ENCODE data around the gene PHF12. TPM values are rescaled to one million over a fixed set of nuclear protein-coding genes. Genes with fewer than 3 reads are reported as not detected.
A peak's percentile ranks its signal among the peaks of the same experiment; 100 is the strongest.

Gene PHF12
- total RNA-seq, 4 donors from 2014 or later: 54.8 to 114 (median 72.9) TPM

DNA sequence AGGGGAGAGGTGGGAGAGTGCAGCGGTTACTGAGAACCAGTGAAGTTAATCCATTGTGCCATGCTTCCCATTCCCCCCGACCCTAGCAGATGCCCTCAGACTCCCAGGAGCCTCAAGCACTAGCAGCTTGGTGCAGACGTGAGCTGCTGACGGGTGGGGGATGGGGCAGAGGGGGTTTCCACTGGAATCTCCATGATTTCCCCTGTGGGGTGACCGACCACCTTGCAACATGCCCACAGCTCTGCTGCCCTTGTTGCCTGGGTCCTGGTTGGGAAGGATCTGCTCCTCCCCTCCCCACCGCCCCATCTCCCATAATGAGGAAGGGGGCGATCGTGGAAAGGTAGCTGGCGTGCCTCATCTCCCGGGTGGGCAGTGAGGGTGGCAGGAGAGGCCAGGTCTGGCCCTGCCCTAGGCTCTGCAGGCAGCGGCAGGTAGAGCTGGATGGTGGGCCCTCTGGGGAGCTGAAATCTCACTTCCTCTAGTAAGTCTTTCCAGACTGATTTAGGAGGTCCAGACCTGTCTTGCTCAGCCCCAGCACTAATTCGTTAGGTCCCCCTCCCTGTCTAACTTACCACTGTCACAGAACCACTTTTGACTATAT lies 63.3 kb downstream of the PHF12 start:
- Histone ChIP-seq H3K27me3 (no peaks in the 10 kb centered on the region), H3K4me1 (peaks cover 0 to 11% (median 3%) of the 10 kb centered on the region in 4 donors), H3K27ac (peak overlapping the region in 1 of 4 donors; percentile 47), H3K4me3 (no peak overlapping the region), H3K9me3 (no peaks in the 10 kb centered on the region), H3K36me3 (peaks cover 0 to 26% (median 0%) of the 10 kb centered on the region in 3 donors)
- no peak for TF ChIP-seq POLR2A (IDR thresholded peaks at IDR 0.05)
- TF ChIP-seq, protein P1, sequence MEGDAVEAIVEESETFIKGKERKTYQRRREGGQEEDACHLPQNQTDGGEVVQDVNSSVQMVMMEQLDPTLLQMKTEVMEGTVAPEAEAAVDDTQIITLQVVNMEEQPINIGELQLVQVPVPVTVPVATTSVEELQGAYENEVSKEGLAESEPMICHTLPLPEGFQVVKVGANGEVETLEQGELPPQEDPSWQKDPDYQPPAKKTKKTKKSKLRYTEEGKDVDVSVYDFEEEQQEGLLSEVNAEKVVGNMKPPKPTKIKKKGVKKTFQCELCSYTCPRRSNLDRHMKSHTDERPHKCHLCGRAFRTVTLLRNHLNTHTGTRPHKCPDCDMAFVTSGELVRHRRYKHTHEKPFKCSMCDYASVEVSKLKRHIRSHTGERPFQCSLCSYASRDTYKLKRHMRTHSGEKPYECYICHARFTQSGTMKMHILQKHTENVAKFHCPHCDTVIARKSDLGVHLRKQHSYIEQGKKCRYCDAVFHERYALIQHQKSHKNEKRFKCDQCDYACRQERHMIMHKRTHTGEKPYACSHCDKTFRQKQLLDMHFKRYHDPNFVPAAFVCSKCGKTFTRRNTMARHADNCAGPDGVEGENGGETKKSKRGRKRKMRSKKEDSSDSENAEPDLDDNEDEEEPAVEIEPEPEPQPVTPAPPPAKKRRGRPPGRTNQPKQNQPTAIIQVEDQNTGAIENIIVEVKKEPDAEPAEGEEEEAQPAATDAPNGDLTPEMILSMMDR (IDR thresholded peaks at IDR 0.05): no peak
- DNase-seq: peak in 1 of 3 donors; percentile 27

GRCh38 chr17:28885951-28886350 lies 65.4 kb downstream of the PHF12 start:
- Histone ChIP-seq H3K27ac (no peak overlapping the region), H3K27me3 (no peaks in the 10 kb centered on the region), H3K36me3 (peaks cover 0 to 46% (median 0%) of the 10 kb centered on the region in 3 donors), H3K9me3 (no peaks in the 10 kb centered on the region), H3K4me3 (no peak overlapping the region), H3K4me1 (peaks cover 0 to 5% (median 0%) of the 10 kb centered on the region in 4 donors)
- no peak for DNase-seq
- TF ChIP-seq, protein P1 (IDR thresholded peaks at IDR 0.05): no peak
- no peak for TF ChIP-seq POLR2A (IDR thresholded peaks at IDR 0.05)

DNA sequence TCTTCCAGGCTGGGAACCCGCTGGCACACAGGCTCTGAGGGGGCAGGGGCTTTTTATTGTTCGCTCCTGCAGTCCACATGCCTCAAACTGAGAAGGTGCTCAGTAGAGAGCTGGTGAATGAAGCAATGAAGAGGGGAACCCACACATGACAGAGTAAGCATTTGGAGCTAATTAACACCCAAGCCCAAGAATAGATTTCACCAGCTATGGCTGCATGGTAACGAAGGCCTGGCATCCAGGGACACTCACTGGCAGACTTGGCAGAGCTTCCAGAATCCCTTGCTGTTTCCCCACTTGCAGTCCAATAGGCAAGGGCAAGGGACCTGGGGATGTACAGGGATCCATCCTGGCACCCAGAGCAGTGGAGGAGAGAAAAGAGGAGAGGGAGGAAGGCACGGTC lies 66.0 kb downstream of the PHF12 start:
- no peak overlapping the region for H3K27ac ChIP-seq
- H3K4me1 ChIP-seq: peaks cover 0 to 5% (median 0%) of the 10 kb centered on the region in 4 donors
- no peaks in the 10 kb centered on the region for H3K9me3 ChIP-seq
- H3K36me3 ChIP-seq: peaks cover 0 to 52% (median 0%) of the 10 kb centered on the region in 3 donors
- no peak overlapping the region for H3K4me3 ChIP-seq
- TF ChIP-seq POLR2A (IDR thresholded peaks at IDR 0.05): no peak
- TF ChIP-seq, protein P1 (IDR thresholded peaks at IDR 0.05): no peak
- no peaks in the 10 kb centered on the region for H3K27me3 ChIP-seq
- no peak for DNase-seq

DNA sequence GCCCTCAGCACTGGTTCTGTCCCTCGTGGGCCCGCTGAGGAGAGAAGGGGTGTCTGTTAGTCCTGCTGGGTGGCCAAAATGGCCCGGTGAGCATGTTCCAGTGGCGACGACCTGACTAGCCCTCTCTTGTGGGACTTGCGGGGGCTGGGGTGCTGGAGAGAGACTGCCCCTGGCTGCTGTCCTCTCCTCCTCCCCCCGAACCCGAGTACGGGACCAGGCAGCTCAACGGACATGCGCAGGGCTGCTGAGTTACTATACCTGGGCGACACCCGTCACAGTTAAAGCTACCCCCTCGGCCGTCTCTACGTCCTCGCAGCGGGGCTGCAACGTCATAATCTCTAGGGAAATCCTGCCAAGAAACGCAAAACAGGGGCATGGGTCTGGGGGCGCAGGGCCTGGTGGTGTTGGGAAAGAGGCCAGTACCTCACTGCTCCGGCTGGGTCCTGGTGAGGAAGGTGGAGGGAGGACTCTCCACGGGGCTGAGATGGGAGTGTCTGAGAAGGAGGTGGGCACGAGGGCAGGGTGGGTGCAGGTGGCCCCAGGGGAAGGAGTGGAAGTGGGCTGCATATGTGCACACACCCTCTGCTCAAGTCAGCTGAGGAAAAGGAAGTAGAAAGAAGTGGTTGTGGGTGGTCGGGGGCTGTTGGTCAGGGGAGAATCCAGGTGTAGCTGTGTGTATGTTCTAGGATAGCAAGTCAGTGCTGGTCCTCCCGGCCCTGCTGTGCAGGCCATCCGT lies 67.2 kb downstream of the PHF12 start:
- DNase-seq: no peak

DNA sequence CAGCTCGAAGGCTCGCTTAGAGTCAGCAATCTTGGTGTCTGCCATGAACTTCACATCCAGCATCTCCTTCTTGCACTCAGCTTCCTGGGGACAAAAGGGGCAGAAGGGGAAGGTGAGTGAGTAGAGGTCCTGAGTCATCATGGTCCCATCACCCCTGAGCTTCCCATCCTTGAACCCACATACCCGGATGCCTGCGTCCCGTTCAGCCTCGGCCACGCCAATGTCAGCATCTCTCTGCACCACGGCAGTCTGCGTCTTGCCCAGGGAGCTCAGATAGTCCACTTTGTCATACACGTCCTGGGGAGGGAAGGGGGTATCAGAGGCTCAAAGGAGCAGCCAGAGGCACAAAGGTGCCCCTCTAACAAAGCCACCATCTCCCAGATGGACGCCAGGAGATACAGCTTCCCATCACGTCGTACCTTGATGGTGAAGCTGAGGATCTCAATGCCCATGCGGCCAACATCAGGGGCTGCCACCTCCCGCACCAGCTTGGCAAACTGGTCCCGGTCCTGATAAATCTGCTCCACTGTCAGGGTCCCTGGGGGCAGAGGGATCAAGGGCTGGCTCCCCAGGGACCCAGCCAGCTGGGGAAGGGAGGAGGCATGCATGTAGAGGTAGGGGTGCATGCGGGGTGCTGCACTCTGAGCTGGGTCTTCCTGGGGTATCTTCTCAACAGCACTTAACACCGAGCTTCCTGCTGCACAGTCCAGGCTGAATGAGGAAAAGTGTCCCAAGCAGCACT lies 69.0 kb downstream of the PHF12 start:
- H3K27ac ChIP-seq: no peak overlapping the region
- no peaks in the 10 kb centered on the region for H3K9me3 ChIP-seq
- no peaks in the 10 kb centered on the region for H3K27me3 ChIP-seq
- H3K4me1 ChIP-seq: no peaks in the 10 kb centered on the region
- peaks cover 0 to 69% (median 0%) of the 10 kb centered on the region in 3 donors for H3K36me3 ChIP-seq
- H3K4me3 ChIP-seq: no peak overlapping the region
- TF ChIP-seq, protein P1 (IDR thresholded peaks at IDR 0.05): no peak
- TF ChIP-seq POLR2A (IDR thresholded peaks at IDR 0.05): no peak
- DNase-seq: no peak

More for the DNA sequence above, 67.2 kb downstream of the PHF12 start:
- Histone ChIP-seq H3K9me3 (no peaks in the 10 kb centered on the region), H3K4me3 (no peak overlapping the region), H3K36me3 (peaks cover 0 to 64% (median 0%) of the 10 kb centered on the region in 3 donors), H3K27ac (no peak overlapping the region), H3K27me3 (no peaks in the 10 kb centered on the region), H3K4me1 (peaks cover 0 to 5% (median 0%) of the 10 kb centered on the region in 4 donors)
- TF ChIP-seq POLR2A (IDR thresholded peaks at IDR 0.05): no peak
- TF ChIP-seq, protein P1 (IDR thresholded peaks at IDR 0.05): no peak

All from Peyer's patch (tissue), 4 donors.